ENCODE data around the gene POP4.

DNA sequence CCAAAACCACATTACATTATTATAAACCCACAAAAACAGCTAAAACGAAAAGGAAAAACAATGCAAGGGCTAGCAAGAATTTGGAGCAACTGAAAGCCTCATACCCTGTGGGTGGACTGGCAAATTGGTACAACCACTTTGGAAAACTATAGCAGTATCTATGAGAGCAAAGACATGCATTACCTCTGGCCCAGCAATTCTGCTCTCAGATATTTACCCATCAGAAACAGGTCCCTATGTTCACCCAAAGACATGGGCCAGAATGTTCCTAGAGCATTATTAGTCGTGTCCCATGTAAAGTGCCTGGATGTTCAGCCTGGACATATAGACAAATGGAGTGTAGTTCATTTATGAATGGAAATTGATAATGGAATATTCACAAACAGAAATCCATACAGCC lies 27.9 kb downstream of the POP4 start:
- TF ChIP-seq, protein P1, sequence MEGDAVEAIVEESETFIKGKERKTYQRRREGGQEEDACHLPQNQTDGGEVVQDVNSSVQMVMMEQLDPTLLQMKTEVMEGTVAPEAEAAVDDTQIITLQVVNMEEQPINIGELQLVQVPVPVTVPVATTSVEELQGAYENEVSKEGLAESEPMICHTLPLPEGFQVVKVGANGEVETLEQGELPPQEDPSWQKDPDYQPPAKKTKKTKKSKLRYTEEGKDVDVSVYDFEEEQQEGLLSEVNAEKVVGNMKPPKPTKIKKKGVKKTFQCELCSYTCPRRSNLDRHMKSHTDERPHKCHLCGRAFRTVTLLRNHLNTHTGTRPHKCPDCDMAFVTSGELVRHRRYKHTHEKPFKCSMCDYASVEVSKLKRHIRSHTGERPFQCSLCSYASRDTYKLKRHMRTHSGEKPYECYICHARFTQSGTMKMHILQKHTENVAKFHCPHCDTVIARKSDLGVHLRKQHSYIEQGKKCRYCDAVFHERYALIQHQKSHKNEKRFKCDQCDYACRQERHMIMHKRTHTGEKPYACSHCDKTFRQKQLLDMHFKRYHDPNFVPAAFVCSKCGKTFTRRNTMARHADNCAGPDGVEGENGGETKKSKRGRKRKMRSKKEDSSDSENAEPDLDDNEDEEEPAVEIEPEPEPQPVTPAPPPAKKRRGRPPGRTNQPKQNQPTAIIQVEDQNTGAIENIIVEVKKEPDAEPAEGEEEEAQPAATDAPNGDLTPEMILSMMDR (IDR thresholded peaks at IDR 0.05), result no peak
- no peak for TF ChIP-seq POLR2AphosphoS5 (IDR thresholded peaks at IDR 0.05; ENCODE audit: low read depth, low read length)

All from Panc1 (cell line).